Immature natural killer cell (primary cell): ENCODE measurements around the gene CIROP. TPM values are rescaled to one million over a fixed set of nuclear protein-coding genes. Genes with fewer than 3 reads are reported as not detected.

Experiments
- DNase-seq, 3 donors: peaks; one replicate each; pipeline ENCODE4 v3.0.0; 2022; ENCODE audit warnings: mixed read lengths in 1 of 3
- H3K27ac Mint-ChIP-seq, 6 donors: one replicate each; pipeline ENCODE4 v1.8.0; 2020; ENCODE audit warnings: mixed read lengths in 6 of 6, mild to moderate bottlenecking in 5 of 6, inconsistent platforms in 4 of 6, moderate library complexity in 3 of 6
- H3K27me3 Mint-ChIP-seq, 3 donors: one replicate each; pipeline ENCODE4 v1.8.0; 2020 to 2021; ENCODE audit warnings: low read depth in 3 of 3, mild to moderate bottlenecking in 3 of 3, mixed read lengths in 3 of 3, moderate library complexity in 3 of 3, inconsistent platforms in 1 of 3
- H3K36me3 Mint-ChIP-seq, 3 donors: one replicate each; pipeline ENCODE4 v1.8.0; 2020; ENCODE audit warnings: mixed read lengths in 3 of 3, inconsistent platforms in 2 of 3, mild to moderate bottlenecking in 2 of 3
- H3K4me1 Mint-ChIP-seq, 2 donors: one replicate each; pipeline ENCODE4 v1.8.0; 2020; ENCODE audit warnings: inconsistent platforms in 2 of 2, mild to moderate bottlenecking in 2 of 2, mixed read lengths in 2 of 2, moderate library complexity in 1 of 2
- H3K4me3 Mint-ChIP-seq, 5 donors: one replicate each; pipeline ENCODE4 v1.8.0; 2020; ENCODE audit warnings: mild to moderate bottlenecking in 5 of 5, mixed read lengths in 5 of 5, inconsistent platforms in 3 of 5, moderate library complexity in 3 of 5
- H3K9me3 Mint-ChIP-seq, 6 donors: one replicate each; pipeline ENCODE4 v1.8.0; 2020; ENCODE audit warnings: mild to moderate bottlenecking in 6 of 6, mixed read lengths in 6 of 6, inconsistent platforms in 4 of 6, moderate library complexity in 3 of 6
- polyA plus RNA-seq, 3 donors: library from polyadenylated mRNA; unstranded; fragments of 300-500 nt; fragmentation: Illumina TruSeq; gene quantifications; one replicate each; pipeline ENCODE4 v1.2.3, GENCODE V29; 2021

Gene CIROP
- polyA plus RNA-seq, 3 donors from 2014 or later = not detected

- no peaks in the 10 kb centered on the region for H3K4me1 Mint-ChIP-seq
- no peak overlapping the region for H3K4me3 Mint-ChIP-seq
- H3K27me3 Mint-ChIP-seq = peaks cover 1 to 5% (median 3%) of the 10 kb centered on the region in 3 donors
- no peaks in the 10 kb centered on the region for H3K9me3 Mint-ChIP-seq
- no peak overlapping the region for H3K27ac Mint-ChIP-seq
- no peaks in the 10 kb centered on the region for H3K36me3 Mint-ChIP-seq
- no peak for DNase-seq
These were observed 37.1 kb upstream of the CIROP start for GRCh38 chr14:23141706-23142444.

GRCh38 chr14:23140371-23140770 lies 35.6 kb upstream of the CIROP start:
- Mint-ChIP-seq H3K4me1 (no peaks in the 10 kb centered on the region), H3K36me3 (no peaks in the 10 kb centered on the region), H3K27me3 (peaks cover 0 to 3% (median 1%) of the 10 kb centered on the region in 3 donors), H3K27ac (no peak overlapping the region), H3K4me3 (no peak overlapping the region), H3K9me3 (no peaks in the 10 kb centered on the region)
- no peak for DNase-seq

GRCh38 chr14:23139874-23140273 lies 35.1 kb upstream of the CIROP start:
- Mint-ChIP-seq H3K27ac (no peak overlapping the region), H3K36me3 (no peaks in the 10 kb centered on the region), H3K27me3 (peaks cover 0 to 3% (median 1%) of the 10 kb centered on the region in 3 donors), H3K9me3 (no peaks in the 10 kb centered on the region), H3K4me1 (no peaks in the 10 kb centered on the region), H3K4me3 (no peak overlapping the region)
- no peak for DNase-seq

- Mint-ChIP-seq H3K4me1 (no peaks in the 10 kb centered on the region), H3K27me3 (peaks cover 0 to 1% (median 1%) of the 10 kb centered on the region in 3 donors), H3K36me3 (no peaks in the 10 kb centered on the region), H3K9me3 (no peaks in the 10 kb centered on the region), H3K4me3 (no peak overlapping the region), H3K27ac (no peak overlapping the region)
- no peak for DNase-seq
These were observed 33.2 kb upstream of the CIROP start for GRCh38 chr14:23137813-23138535.

GRCh38 chr14:23137192-23137812 lies 32.5 kb upstream of the CIROP start:
- Mint-ChIP-seq H3K27me3 (peaks cover 0 to 1% (median 1%) of the 10 kb centered on the region in 3 donors), H3K36me3 (no peaks in the 10 kb centered on the region), H3K4me3 (no peak overlapping the region), H3K4me1 (no peaks in the 10 kb centered on the region), H3K27ac (no peak overlapping the region), H3K9me3 (no peaks in the 10 kb centered on the region)
- DNase-seq = no peak

- H3K4me1 Mint-ChIP-seq = no peaks in the 10 kb centered on the region
- H3K27me3 Mint-ChIP-seq = peaks cover 0 to 1% (median 1%) of the 10 kb centered on the region in 3 donors
- no peak for DNase-seq
- H3K9me3 Mint-ChIP-seq = no peaks in the 10 kb centered on the region
- H3K27ac Mint-ChIP-seq = no peak overlapping the region
- no peaks in the 10 kb centered on the region for H3K36me3 Mint-ChIP-seq
- no peak overlapping the region for H3K4me3 Mint-ChIP-seq
These were observed 31.9 kb upstream of the CIROP start for GRCh38 chr14:23136566-23137133.

- H3K36me3 Mint-ChIP-seq = no peaks in the 10 kb centered on the region
- DNase-seq = no peak
- no peak overlapping the region for H3K27ac Mint-ChIP-seq
- no peak overlapping the region for H3K4me3 Mint-ChIP-seq
- no peaks in the 10 kb centered on the region for H3K9me3 Mint-ChIP-seq
- peaks cover 0 to 8% (median 7%) of the 10 kb centered on the region in 3 donors for H3K27me3 Mint-ChIP-seq
- no peaks in the 10 kb centered on the region for H3K4me1 Mint-ChIP-seq
These were observed 28.2 kb upstream of the CIROP start for GRCh38 chr14:23132970-23133369.

GRCh38 chr14:23131482-23131881 lies 26.7 kb upstream of the CIROP start:
- Mint-ChIP-seq H3K27ac (no peak overlapping the region), H3K27me3 (peaks cover 0 to 8% (median 8%) of the 10 kb centered on the region in 3 donors), H3K4me1 (no peaks in the 10 kb centered on the region), H3K4me3 (no peak overlapping the region), H3K36me3 (no peaks in the 10 kb centered on the region), H3K9me3 (no peaks in the 10 kb centered on the region)
- DNase-seq = no peak

- DNase-seq = no peak
- Mint-ChIP-seq H3K4me1 (no peaks in the 10 kb centered on the region), H3K27ac (no peak overlapping the region), H3K9me3 (no peaks in the 10 kb centered on the region), H3K27me3 (peaks cover 0 to 8% (median 8%) of the 10 kb centered on the region in 3 donors), H3K4me3 (no peak overlapping the region), H3K36me3 (no peaks in the 10 kb centered on the region)
These were observed 26.1 kb upstream of the CIROP start for GRCh38 chr14:23130871-23131270.

- H3K9me3 Mint-ChIP-seq = no peaks in the 10 kb centered on the region
- H3K4me1 Mint-ChIP-seq = no peaks in the 10 kb centered on the region
- H3K27ac Mint-ChIP-seq = no peak overlapping the region
- H3K36me3 Mint-ChIP-seq = no peaks in the 10 kb centered on the region
- no peak overlapping the region for H3K4me3 Mint-ChIP-seq
- H3K27me3 Mint-ChIP-seq = peaks cover 0 to 8% (median 8%) of the 10 kb centered on the region in 3 donors
- no peak for DNase-seq
These were observed 25.0 kb upstream of the CIROP start for GRCh38 chr14:23129759-23130316.

- no peaks in the 10 kb centered on the region for H3K4me1 Mint-ChIP-seq
These were observed 24.4 kb upstream of the CIROP start for GRCh38 chr14:23128969-23129758.

GRCh38 chr14:23127861-23128260 lies 23.1 kb upstream of the CIROP start:
- no peaks in the 10 kb centered on the region for H3K36me3 Mint-ChIP-seq
- no peak overlapping the region for H3K4me3 Mint-ChIP-seq
- H3K9me3 Mint-ChIP-seq = no peaks in the 10 kb centered on the region
- no peak overlapping the region for H3K27ac Mint-ChIP-seq
- peaks cover 0 to 8% (median 8%) of the 10 kb centered on the region in 3 donors for H3K27me3 Mint-ChIP-seq
- DNase-seq = no peak
- no peaks in the 10 kb centered on the region for H3K4me1 Mint-ChIP-seq

More at GRCh38 chr14:23128969-23129758, 24.4 kb upstream of the CIROP start:
- H3K4me3 Mint-ChIP-seq = no peak overlapping the region
- H3K27ac Mint-ChIP-seq = no peak overlapping the region
- no peaks in the 10 kb centered on the region for H3K36me3 Mint-ChIP-seq
- DNase-seq = no peak
- no peaks in the 10 kb centered on the region for H3K9me3 Mint-ChIP-seq
- peaks cover 0 to 8% (median 8%) of the 10 kb centered on the region in 3 donors for H3K27me3 Mint-ChIP-seq
